ENCODE measurements around the gene GLE1.
A peak's percentile ranks its signal among the peaks of the same experiment; 100 is the strongest.

Gene GLE1

GRCh38 chr9:128552744-128553440 lies 48.4 kb downstream of the GLE1 start (continued):
- TF ChIP-seq ZBTB1 (tag by site-specific recombination; IDR thresholded peaks at IDR 0.05) (no peak), ZNF692 (tag by site-specific recombination; IDR thresholded peaks at IDR 0.05) (no peak), ZFP3 (tag by site-specific recombination; IDR thresholded peaks at IDR 0.05; ENCODE audit: low read depth) (no peak), ZBTB17 (tag by site-specific recombination; IDR thresholded peaks at IDR 0.05) (peak; percentile 47; the same call in 1 of the 2 replicates), ZNF2 (tag by site-specific recombination; IDR thresholded peaks at IDR 0.05) (no peak), ZNF214 (tag by site-specific recombination; IDR thresholded peaks at IDR 0.05; ENCODE audit: borderline replicate concordance) (no peak), ZNF16 (tag by site-specific recombination; IDR thresholded peaks at IDR 0.05; ENCODE audit: low read depth) (no peak), ZNF513 (tag by site-specific recombination; IDR thresholded peaks at IDR 0.05) (no peak), ZNF626 (tag by site-specific recombination; IDR thresholded peaks at IDR 0.05) (no peak), ZNF654 (tag by site-specific recombination; IDR thresholded peaks at IDR 0.05; ENCODE audit: low read depth) (no peak), ZNF398 (tag by site-specific recombination; IDR thresholded peaks at IDR 0.05) (peak; percentile 59), PRDM1 (tag by site-specific recombination; IDR thresholded peaks at IDR 0.05) (no peak), ZNF777 (tag by site-specific recombination; IDR thresholded peaks at IDR 0.05; ENCODE audit: borderline replicate concordance) (no peak), TSHZ1 (tag by site-specific recombination; IDR thresholded peaks at IDR 0.05; ENCODE audit: borderline replicate concordance) (no peak), TCF7L2 (IDR thresholded peaks at IDR 0.05; ENCODE audit: borderline replicate concordance, low read depth, low read length) (no peak), ZNF549 (tag by site-specific recombination; IDR thresholded peaks at IDR 0.05) (no peak), ZNF677 (tag by site-specific recombination; IDR thresholded peaks at IDR 0.05) (no peak), ZNF223 (tag by site-specific recombination; IDR thresholded peaks at IDR 0.05) (no peak), ZNF138 (tag by site-specific recombination; IDR thresholded peaks at IDR 0.05; ENCODE audit: borderline replicate concordance) (no peak)
- TF ChIP-seq, protein P1, sequence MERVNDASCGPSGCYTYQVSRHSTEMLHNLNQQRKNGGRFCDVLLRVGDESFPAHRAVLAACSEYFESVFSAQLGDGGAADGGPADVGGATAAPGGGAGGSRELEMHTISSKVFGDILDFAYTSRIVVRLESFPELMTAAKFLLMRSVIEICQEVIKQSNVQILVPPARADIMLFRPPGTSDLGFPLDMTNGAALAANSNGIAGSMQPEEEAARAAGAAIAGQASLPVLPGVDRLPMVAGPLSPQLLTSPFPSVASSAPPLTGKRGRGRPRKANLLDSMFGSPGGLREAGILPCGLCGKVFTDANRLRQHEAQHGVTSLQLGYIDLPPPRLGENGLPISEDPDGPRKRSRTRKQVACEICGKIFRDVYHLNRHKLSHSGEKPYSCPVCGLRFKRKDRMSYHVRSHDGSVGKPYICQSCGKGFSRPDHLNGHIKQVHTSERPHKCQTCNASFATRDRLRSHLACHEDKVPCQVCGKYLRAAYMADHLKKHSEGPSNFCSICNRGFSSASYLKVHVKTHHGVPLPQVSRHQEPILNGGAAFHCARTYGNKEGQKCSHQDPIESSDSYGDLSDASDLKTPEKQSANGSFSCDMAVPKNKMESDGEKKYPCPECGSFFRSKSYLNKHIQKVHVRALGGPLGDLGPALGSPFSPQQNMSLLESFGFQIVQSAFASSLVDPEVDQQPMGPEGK (tag by site-specific recombination; IDR thresholded peaks at IDR 0.05) = peak; percentile 75
- TF ChIP-seq, protein P2, sequence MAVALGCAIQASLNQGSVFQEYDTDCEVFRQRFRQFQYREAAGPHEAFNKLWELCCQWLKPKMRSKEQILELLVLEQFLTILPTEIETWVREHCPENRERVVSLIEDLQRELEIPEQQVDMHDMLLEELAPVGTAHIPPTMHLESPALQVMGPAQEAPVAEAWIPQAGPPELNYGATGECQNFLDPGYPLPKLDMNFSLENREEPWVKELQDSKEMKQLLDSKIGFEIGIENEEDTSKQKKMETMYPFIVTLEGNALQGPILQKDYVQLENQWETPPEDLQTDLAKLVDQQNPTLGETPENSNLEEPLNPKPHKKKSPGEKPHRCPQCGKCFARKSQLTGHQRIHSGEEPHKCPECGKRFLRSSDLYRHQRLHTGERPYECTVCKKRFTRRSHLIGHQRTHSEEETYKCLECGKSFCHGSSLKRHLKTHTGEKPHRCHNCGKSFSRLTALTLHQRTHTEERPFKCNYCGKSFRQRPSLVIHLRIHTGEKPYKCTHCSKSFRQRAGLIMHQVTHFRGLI (tag by site-specific recombination; IDR thresholded peaks at IDR 0.05) = 0 out of 2 replicates have a peak, but pooled peaks have one; percentile 8
- TF ChIP-seq, protein P3, sequence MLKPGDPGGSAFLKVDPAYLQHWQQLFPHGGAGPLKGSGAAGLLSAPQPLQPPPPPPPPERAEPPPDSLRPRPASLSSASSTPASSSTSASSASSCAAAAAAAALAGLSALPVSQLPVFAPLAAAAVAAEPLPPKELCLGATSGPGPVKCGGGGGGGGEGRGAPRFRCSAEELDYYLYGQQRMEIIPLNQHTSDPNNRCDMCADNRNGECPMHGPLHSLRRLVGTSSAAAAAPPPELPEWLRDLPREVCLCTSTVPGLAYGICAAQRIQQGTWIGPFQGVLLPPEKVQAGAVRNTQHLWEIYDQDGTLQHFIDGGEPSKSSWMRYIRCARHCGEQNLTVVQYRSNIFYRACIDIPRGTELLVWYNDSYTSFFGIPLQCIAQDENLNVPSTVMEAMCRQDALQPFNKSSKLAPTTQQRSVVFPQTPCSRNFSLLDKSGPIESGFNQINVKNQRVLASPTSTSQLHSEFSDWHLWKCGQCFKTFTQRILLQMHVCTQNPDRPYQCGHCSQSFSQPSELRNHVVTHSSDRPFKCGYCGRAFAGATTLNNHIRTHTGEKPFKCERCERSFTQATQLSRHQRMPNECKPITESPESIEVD (tag by site-specific recombination; IDR thresholded peaks at IDR 0.05) = no peak
- TF ChIP-seq, protein P4, sequence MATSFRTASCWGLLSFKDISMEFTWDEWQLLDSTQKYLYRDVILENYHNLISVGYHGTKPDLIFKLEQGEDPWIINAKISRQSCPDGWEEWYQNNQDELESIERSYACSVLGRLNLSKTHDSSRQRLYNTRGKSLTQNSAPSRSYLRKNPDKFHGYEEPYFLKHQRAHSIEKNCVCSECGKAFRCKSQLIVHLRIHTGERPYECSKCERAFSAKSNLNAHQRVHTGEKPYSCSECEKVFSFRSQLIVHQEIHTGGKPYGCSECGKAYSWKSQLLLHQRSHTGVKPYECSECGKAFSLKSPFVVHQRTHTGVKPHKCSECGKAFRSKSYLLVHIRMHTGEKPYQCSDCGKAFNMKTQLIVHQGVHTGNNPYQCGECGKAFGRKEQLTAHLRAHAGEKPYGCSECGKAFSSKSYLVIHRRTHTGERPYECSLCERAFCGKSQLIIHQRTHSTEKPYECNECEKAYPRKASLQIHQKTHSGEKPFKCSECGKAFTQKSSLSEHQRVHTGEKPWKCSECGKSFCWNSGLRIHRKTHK (tag by site-specific recombination; IDR thresholded peaks at IDR 0.05) = no peak

All from HEK293 (cell line).